HG03045 (cell line): Measurements from ENCODE around the gene PPP2R1B.
A peak's percentile ranks its signal among the peaks of the same experiment; 100 is the strongest.

Experiments used
- ATAC-seq: cut with Tn5 transposase; IDR thresholded peaks from one replicate; pipeline ENCODE4 v1.9.1; 2021; ENCODE audit warnings: mild to moderate bottlenecking, moderate library complexity; ENCODE audit not compliant: unreplicated experiment

Gene PPP2R1B

GRCh38 chr11:111765984-111766833, at the start of gene PPP2R1B:
Gene PPP2R1B, minus strand, starts transcription at chr11:111766389. Its CDS starts 28 bp downstream, at chr11:111766361.
- ATAC-seq: peak; percentile 91

GRCh38 chr11:111815489-111815888, 49.3 kb upstream of the PPP2R1B start:
- no peak for ATAC-seq

GRCh38 chr11:111814557-111815320, 48.5 kb upstream of the PPP2R1B start:
- no peak for ATAC-seq

GRCh38 chr11:111814106-111814505, 47.9 kb upstream of the PPP2R1B start:
- ATAC-seq: no peak

- no peak for ATAC-seq
These were observed 46.0 kb upstream of the PPP2R1B start for GRCh38 chr11:111812211-111812610.

- ATAC-seq: no peak
These were observed 45.3 kb upstream of the PPP2R1B start for GRCh38 chr11:111811445-111811844.

GRCh38 chr11:111808834-111809233, 42.6 kb upstream of the PPP2R1B start:
- no peak for ATAC-seq

- no peak for ATAC-seq
These were observed 41.9 kb upstream of the PPP2R1B start for GRCh38 chr11:111808063-111808588.

GRCh38 chr11:111807076-111807475, 40.9 kb upstream of the PPP2R1B start:
- ATAC-seq: no peak

GRCh38 chr11:111801135-111801534, 34.9 kb upstream of the PPP2R1B start:
- no peak for ATAC-seq

GRCh38 chr11:111798279-111798678, 32.1 kb upstream of the PPP2R1B start:
- ATAC-seq: no peak

GRCh38 chr11:111797145-111797581, 31.0 kb upstream of the PPP2R1B start:
- no peak for ATAC-seq

- no peak for ATAC-seq
These were observed 30.5 kb upstream of the PPP2R1B start for GRCh38 chr11:111796696-111797095.

- no peak for ATAC-seq
These were observed 29.3 kb upstream of the PPP2R1B start for GRCh38 chr11:111795334-111795985.

- no peak for ATAC-seq
These were observed 27.7 kb upstream of the PPP2R1B start for GRCh38 chr11:111793863-111794262.

GRCh38 chr11:111792955-111793500, 26.8 kb upstream of the PPP2R1B start:
- no peak for ATAC-seq

- ATAC-seq: no peak
These were observed 26.1 kb upstream of the PPP2R1B start for GRCh38 chr11:111792314-111792713.

GRCh38 chr11:111788464-111788863, 22.3 kb upstream of the PPP2R1B start:
- no peak for ATAC-seq

- ATAC-seq: no peak
These were observed 21.9 kb upstream of the PPP2R1B start for GRCh38 chr11:111788051-111788450.

GRCh38 chr11:111785886-111786412, 19.8 kb upstream of the PPP2R1B start:
- no peak for ATAC-seq

GRCh38 chr11:111785076-111785475, 18.9 kb upstream of the PPP2R1B start:
- no peak for ATAC-seq
